ENCODE data around the gene TNNT2. TPM values are rescaled to one million over a fixed set of nuclear protein-coding genes. Genes with fewer than 3 reads are reported as not detected.
A peak's percentile ranks its signal among the peaks of the same experiment; 100 is the strongest.

TNNT2 gene
- total and polyA plus RNA-seq, 2 of the 13 experiments (the other 11 are each of a cell fraction or from before 2014, with no cell fraction given): 0.20 to 0.63 TPM

GRCh38 chr1:201405484-201405831 lies 28.0 kb upstream of the TNNT2 start (continued):
- TF ChIP-seq ARID3A (IDR thresholded peaks at IDR 0.05; ENCODE audit: low read depth, low read length) (no peak), CC2D1A (CRISPR knock-in tag; IDR thresholded peaks at IDR 0.05) (no peak), FUBP1 (CRISPR knock-in tag; IDR thresholded peaks at IDR 0.05; ENCODE audit: borderline replicate concordance) (no peak), HOMEZ (CRISPR knock-in tag; IDR thresholded peaks at IDR 0.05; ENCODE audit: low read depth) (peak; percentile 63; the same call in 1 of the 2 replicates), ZNF800 (CRISPR knock-in tag; IDR thresholded peaks at IDR 0.05) (0 out of 2 replicates have a peak, but pooled peaks have one; percentile 27), ERF (CRISPR knock-in tag; IDR thresholded peaks at IDR 0.05) (peak; percentile 70; the same call in 1 of the 2 replicates), RXRA (CRISPR knock-in tag; IDR thresholded peaks at IDR 0.05) (peak; percentile 58), GMEB1 (CRISPR knock-in tag; IDR thresholded peaks at IDR 0.05; ENCODE audit: borderline replicate concordance) (peak; percentile 18; the same call in 1 of the 2 replicates), DRAP1 (CRISPR knock-in tag; IDR thresholded peaks at IDR 0.05) (peak; percentile 76), FOXO4 (CRISPR knock-in tag; conservative IDR thresholded peaks at IDR 0.05) (no peak), PLSCR1 (CRISPR knock-in tag; IDR thresholded peaks at IDR 0.05; ENCODE audit: borderline replicate concordance) (no peak), KDM3A (CRISPR knock-in tag; IDR thresholded peaks at IDR 0.05; ENCODE audit: low read depth) (peak; percentile 88; the same call in 1 of the 2 replicates), ZUFSP (CRISPR knock-in tag; IDR thresholded peaks at IDR 0.05; ENCODE audit: borderline replicate concordance) (no peak)
